Stimulated activated CD8-positive, alpha-beta memory T cell treated with anti-CD3 and anti-CD28 coated beads, Interleukin-12 subunit alpha, Interleukin-12 subunit beta, amount 100 ng/mL, for 4 hours (primary cell): ENCODE measurements around the gene SPDEF.

Experiments used
- DNase-seq: peaks from one replicate; pipeline ENCODE4 v3.0.0-alpha.2; 2020; ENCODE audit warnings: low read depth

SPDEF gene

DNA sequence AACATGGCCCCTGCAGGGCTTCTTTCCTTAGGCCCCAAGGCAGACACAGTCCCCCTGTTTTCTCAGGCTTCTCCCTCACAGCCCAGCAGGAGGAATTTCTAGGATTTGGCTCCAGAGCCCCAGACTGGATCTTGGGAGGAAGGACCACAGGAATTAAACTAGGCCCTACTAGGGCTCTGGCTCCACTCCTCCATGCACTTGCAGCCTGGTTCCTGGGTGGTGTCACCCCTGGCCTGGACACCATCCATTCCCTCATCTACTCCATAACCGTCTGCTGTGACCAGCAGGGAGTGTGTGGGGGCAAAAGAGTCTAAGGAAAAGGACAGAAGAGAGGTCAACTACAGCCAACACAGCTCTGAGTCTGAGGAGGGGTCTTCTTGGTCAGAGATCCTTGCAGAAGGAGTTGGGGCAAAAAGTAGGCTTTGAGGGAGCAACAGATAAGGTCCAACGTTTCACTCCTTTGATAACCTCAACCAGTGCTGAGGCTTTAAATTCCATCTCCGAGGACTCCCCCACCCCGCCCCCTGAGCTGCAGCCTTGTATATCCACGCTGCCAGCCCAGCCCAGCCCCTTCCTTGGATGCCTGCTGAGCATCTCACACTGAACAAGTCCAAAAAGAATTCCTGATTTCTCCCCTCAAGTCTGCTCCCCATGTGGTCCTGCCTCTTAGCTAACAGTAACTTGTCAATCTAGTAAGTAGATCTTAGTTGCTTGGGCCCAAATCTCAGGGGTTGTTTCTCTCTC lies 27.9 kb upstream of the SPDEF start:
- DNase-seq = no peak

DNA sequence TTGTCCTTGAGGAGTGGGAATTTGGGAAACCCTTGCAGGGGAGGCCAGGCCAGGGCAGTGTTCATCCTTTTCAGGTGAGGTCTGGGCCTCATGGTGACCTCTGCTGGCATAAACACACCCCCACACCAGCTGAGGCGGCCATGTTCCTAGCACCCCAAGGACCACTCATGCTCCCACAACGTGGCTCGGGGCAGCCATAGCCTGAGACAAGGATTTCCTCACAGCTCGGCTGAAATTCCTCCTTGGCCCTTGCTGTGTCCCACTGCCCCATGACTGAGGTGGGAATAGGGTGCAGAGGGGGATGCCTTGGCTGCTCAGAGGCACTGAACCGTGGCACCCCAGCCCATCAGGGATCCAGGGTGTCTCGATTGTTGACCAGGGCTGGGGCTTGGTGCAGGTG lies 27.3 kb upstream of the SPDEF start:
- no peak for DNase-seq

DNA sequence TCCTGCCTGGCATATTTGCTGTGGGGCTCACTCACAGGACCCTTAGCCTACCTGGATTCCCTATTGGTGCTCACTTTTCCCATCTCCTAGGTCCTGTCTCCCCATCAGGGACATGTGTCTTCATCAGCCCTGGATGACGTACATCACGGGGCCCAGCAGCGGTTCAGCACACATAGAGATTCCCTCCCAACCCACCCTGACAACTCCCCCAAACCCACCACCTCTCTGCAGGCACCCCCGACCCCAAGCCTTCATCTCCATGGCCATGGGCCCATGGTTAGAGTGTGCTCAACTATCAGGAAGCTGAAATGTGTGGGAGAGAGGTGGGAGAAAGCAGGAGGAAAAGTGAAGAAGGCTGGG lies 25.4 kb upstream of the SPDEF start:
- no peak for DNase-seq

DNA sequence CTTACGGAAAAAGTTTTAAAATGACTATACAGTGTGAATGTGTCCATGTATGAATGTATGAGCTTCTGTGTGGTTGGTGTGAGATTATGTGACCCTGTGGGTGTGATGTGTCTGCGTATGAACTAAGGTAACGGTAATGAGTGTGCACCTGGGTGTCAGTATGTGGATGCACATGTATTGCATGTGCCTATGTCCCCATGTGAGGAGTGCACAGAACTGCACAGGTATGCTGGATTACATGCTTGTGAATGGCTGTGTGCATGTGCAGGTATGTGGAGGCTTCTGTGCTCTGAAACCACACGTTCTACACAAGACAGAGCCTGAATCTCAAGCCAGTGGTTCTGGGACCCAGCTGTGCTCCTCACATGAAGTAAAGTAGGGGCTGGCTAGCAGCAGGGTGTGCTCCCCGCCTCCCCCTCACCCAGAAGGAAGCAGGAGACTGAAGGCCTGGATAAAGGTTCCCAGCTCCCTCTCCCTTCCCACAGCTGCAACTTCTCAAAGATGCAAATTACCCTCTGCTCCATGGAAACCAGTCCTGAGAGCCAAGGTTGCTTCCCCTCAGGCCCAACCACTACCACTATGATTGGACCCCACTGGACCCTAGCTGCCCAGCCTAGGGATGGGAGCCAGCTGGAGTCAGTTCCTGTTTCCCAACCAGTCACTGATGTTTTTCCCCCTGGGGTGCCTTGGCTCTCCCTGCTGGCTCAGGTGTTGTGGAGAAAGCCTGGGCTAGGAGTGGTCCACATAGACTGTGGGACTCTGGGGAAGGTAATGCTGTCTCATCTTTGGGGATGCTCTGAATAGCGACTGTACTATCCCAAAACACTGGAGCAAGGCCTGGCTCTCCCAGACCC lies 24.8 kb upstream of the SPDEF start:
- DNase-seq = no peak

DNA sequence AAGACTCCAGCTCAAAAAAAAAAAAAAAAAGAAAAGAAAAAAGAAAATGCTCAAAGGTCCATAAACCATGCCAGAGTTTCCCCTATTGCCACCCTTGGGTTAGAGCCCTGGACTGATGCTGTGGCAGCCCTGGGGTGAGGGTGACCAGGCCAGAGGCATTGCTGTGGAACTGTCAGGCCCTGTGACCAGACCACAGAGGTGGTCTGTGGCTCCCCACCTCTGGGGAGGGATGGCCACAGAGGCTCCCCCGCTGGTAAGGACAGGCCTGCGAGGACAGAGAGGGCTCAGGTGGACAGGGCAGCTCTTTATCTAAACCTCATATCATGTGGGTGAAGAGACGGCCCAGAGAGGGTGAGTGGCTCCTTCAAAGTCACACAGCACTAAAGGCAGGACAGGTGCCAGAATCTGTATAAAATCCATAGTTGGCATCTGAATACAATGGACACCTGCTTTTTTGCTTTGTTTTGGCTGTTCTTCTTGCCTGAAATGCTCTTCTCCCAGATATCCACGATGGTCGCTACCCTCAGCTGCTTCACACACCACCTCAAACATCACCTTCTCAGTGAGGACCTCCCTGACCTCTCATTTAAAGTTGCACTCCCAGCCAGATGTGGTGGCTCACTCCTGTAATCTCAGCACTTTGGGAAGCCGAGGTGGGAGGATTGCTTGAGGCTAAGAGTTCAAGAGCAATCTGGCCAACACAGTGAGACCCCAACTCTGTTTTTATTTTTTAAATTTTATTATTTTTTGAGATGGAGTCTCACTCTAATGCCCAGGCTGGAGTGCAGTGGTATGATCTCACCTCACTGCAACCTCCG lies 22.5 kb upstream of the SPDEF start:
- DNase-seq = no peak

DNA sequence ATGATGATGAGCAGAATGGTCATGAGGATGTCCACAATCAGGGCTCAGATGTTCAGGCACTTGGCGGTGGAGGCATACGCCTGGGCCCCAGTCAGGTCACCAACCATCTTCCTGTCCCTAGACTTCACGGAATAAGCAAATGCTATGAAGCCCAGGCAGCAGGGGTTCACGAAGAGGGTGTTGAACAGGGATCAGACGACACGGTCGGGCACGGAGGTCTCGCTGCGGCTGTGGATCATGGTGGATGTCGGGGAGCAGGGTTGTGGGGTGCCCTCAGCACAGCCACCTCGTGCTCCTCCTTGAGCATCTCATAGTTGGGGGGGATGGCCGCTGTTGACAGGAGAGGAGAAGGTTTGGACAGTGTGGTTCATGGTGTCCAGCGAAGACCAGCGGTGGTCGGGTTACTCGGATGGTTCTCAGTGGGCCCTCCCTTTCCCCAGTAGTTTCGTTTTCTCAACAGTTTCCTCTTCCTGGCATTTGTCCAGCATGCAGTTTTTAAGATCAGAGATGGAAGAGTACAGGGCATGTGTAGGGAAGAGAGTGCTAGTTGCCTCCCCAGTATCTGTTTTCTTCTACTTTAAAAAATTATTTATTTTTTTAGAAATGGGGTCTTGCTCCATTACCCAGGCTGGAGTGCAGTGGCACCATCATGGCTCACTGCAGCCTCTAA lies 20.3 kb upstream of the SPDEF start:
- no peak for DNase-seq

DNA sequence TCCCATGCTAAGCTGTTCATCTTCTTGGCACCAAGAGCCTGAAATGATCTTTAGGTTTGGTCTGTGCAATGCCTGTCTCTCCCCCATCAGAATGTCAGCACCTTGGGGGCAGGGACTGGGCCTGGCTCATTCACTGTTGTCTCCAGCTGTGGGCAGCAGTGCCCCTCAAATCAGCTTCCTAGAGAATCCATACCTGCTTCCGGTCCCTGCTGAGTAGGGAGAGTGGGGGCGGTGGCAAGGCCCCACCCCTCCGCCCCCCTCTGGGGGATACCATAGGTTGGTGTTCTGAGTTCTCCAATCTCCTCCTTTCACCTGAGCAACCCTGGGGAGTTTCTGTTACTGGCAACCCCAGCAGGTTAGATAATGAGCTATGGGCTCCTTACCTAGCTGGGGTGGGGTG lies 19.2 kb upstream of the SPDEF start:
- DNase-seq = no peak

DNA sequence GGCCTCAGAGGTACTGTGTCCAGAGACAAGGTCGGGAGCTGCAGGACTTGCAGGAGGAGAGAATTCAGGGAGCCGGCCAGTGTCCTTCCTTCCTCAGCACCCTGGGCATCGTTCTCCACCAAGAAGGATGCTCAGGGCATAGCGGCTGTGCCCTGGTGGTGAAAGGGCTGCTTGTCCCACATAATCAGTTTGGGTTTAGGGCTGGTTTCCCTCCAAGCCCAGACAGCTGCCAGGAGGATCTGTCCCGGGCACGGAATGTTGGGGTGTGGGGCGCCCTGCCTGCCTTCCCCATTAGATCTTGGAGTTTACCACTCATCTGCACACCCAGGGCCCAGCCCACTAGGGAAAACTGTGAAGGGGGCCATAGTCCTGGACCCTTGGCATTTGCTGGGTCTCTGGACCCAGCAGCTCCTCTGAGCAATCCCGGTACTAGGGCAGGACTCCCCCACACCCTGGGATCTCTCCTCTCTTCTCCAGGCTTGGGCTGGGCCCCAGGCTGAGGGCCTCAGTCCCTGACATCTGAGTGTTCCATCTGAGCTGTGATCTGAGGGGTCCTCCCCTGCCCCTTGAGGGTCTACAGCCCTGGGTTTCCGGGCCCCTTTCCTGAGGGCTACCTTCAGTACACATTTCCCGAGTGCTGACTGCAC lies 18.6 kb upstream of the SPDEF start:
- no peak for DNase-seq

DNA sequence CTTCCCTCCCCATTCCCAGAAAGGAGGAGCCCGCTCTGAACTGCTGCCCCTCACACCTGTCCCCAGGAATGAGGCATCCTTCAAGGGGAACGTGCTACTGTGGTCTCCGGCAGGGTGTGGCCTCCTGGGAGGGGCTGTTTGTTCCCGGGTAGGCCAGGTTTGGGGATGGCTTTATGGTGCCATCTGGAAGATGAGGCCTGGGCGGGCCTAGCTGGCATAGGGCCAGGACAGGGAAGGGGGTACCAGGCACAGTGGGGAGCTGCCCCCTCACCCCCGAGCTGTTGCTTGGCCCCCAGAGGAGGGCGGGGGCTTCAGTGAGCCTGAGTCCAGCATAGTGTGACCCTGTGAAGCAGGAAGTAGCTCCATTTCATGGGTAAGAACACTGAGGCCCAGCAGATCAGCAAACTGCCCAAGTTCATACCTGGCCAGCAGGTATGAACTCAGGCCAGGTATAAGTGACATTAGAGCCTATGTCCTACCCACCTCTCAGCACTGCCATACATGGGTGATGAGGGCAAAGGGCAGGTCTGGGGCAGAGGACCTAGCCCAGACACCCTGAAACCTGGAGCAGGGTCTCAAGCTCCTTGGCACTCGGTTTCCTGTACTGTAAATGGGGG lies 17.5 kb upstream of the SPDEF start:
- no peak for DNase-seq

DNA sequence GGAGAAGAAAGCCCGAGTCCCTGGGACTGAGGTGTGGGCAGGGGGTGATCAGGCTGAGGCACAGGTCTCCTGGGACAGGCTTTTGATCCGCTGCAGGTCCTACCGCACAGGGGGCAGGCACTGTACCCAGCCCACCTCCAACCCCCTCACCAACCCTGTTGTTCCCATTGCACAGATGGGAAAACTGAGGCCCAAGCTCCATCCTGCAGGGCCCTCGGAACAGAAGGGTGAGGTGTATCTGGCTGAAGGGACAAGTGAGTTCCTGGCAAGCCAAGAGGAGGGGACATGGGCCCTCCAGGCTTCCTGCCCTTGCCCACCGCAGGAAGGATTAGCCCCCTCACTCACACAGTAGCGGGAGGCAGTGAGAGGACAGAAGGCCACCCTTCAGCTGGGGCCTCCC lies 16.5 kb upstream of the SPDEF start:
- no peak for DNase-seq

DNA sequence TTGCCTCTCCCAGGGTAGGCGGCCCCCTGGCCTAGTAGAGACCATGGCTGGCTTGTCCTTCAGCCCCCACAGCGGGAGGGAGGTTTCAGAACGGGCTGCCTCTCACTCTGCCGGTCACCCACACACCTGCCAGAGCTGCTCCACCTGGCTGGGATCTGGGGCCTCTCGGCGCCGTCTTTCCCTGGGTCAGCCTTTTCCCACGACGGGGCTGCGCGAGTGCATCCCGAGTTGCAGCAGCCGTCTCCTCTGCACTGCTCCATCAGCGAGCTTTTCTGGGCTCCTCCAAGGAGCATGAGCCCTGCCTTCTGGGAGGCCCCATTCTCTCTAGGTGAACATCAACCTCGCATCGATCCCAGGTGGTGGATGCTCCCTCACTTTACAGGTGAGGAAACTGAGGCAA lies 15.9 kb upstream of the SPDEF start:
- no peak for DNase-seq

DNA sequence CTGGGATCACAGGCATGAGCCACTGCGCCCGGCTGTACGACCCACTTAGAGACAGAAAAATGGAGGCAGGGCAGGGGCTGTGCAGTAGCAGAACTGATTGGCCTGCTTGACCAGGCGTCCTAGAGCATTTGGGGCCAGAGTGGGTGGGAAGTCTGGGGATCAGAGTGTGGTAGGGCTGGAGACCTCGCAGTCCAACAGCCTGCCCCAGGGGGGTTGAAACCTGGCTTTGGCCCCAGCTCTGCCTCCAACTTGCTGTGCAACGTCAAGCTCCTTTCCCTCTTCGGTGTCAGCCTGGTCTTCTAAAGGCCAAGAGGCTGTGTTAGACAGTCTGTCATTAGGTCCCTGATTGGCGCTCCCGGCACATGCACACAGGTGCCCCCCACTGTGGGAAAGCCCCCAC lies 15.3 kb upstream of the SPDEF start:
- no peak for DNase-seq

DNA sequence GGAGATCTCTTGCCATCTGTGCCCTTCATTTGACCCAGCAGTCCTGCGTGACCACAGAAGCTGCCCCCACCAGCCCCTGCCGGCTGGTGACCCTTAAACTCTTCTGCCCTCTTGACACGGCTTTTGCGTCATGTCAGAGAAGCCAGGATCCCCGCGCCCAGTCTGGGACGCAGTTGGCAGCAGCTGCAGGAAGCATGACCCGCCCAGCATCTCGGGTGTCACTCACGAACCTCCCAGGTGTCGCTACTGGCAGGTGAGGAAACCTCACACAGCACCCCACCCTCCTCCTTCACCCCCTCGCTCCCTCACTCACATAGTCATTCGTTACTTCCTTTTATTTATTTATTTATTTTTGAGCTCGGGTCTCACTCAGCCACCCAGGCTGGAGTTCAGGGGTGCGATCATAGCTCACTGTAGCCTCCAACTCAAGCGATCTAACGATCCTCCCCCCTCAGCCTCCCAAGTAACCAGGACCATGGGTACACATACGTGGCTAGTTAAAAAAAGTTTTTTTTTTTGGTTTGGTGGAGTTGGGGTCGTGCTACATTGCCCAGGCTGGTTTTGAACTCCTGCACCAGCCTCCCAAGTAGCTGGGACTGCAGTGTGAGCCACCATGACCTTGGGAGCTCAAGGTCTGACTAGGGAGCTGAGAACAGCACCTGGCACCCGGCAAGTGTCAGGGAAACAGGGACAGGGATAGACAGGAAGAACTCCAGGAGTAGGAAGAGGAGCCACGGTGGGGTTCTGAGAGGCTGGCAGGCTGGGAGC lies 14.1 kb upstream of the SPDEF start:
- DNase-seq = no peak

DNA sequence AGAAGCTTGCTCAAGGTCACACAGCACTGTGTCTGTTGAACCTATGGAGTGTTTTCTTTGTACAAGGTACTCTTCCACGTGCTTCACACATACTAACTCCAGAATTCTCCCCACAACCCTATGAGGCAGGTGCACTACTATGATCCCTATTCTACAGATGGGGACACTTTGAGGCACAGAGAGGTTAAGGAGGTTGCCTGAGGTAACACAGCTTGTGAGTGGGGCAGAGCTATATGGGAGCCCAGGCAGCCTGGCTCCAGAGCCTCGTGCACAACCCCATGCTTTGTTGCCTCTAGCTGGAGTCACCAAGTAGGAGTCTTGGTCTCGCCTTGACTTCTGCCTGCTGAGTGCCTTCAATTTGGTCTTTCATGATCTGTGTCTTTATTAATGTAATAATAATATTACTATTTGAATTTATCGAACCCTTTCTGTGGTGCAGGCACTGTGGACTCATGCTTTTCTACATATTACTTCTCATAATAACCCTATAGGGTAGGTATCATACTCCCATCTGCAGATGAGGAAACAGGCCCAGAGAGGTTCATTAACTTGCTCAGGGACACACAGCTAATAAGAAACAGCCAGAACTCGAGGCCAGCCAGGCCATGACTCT lies 13.3 kb upstream of the SPDEF start:
- no peak for DNase-seq

DNA sequence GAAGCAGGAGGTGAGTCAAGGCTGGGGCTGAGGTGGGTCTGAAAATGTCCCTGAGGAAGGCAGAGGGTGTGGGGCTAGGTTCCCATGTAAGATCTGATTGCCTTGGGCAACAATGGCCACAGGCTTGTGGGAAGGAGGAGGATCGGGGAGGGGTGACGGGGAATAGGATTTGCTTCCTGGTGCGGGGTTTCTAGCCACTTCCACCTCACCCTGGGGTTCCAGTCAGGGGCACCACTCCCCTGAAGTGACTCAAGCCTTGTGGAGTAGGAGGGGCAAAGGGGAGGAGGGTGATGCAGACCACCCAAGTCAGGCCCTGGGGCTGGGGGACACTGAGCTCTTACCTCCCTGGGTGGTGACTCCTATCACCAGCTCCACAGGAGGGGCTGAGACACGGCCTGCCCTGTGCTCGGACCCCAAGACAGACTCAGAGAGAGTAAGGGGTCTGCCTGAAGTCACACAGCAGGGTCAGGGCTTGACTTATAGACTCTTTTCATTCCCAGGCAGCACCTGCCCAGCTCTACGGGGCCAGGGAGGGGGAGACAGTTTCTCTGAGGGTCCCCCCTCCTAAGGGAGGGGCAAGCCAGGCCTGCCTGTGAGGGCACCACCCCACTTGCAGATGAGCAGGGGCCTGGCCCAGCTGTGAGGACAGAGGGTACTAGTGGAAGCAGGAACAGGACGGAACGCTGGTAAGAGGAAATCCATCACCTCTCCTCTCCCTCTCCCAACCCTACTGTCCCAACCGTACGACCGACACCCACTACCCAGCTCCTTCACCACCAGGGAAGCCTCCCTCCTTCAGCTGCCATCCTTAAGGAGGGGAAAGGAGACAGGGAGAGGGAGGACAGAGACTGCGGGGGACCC lies 12.4 kb upstream of the SPDEF start:
- DNase-seq = no peak

DNA sequence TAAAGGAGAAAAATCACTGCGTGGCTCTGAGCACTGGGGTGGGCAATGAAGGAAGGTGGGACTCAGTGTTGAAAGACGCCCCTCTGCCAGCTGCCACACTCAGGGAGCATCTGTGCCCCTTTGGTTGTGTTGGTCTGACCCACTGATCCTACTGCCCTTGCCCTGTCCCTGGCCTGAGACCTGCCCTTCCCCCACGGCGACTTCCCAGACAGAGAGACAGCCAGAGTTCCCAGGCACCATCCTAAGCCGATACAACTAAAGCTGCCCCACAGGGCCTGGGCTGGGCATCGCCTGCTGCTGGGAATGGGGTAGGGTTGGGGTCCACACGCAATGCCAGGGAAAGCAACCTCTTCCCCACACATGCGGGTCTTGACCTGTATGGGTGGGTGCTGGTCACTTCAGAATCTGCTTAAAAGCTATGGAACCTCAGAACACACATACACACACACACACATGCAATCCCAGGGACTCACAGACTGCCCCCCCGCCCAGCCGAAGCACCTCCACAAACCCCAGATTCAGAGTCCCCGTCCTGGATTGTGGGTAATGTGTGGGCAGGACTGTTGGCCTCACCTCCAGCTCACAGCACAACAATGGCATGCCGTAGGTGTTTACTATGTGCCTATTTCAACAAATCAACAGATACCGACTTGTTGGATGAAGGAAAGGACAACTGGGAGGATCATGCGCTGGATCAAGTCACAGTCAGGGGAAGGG lies 10.9 kb upstream of the SPDEF start:
- no peak for DNase-seq

DNA sequence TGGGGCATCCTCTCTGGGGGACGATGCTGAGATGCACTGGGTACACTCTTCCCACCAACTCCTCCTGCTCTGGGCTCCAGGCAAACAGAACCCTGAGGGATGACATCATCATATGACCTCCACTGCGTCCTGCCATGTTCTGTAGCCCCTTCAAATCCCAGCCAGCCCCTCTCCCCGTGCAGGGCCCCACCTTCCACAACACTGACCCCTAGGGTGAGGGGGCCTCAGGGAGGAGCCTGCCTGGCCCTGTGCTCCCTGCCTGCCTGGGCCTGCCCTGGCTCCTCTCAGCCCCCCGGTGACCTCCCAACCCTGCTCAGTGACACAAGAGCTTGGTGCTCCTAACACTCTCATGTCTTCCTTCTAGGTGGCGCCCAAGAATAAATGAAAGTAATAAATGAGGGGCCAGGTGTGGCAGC lies 9.6 kb upstream of the SPDEF start:
- no peak for DNase-seq

DNA sequence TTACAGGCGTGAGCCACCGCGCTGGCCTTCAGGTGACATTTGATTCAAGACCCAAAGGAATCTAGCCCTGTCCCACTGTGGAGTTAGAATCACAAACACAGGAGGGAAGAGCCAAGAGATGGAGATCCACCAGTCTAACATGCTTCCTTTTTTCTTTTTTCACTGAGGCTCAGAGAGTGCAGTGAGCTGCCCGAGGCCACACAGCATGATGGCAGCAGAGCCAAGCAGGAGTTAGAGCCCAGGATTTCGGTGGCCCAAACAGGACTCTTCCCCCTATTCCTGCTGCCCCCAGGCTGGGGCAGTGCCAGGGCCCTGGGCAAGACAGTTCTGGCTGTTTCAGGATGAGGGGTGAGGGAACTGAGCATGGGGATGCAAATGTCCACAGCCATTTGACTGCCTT lies 8.1 kb upstream of the SPDEF start:
- no peak for DNase-seq

DNA sequence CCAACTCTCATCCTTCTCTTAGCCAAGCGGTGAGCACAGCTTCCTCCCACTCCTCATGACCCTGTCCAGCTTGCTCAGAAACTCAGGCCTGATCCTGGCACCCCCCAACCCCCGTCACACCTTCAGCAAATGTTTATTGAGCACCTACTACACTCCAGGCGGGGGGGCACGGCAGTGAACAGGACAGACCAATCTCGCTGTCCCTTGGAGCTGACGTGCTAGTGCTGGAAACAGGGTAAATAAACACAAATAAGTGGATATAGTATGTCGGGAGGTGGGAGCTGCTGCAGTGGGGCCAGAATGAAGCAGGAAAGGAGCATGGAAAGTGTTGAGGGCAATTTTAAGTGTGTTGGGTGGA lies 7.4 kb upstream of the SPDEF start:
- no peak for DNase-seq
